Osteocyte (in vitro differentiated cells): ENCODE results near the gene ITGA1. TPM values are rescaled to one million over a fixed set of nuclear protein-coding genes. Genes with fewer than 3 reads are reported as not detected.

Experiments
- DNase-seq: peaks from one replicate; pipeline ENCODE4 v3.0.0; 2021; ENCODE audit warnings: mixed read lengths; ENCODE audit not compliant: unreplicated experiment; ENCODE audit errors: extremely low spot score
- H3K27ac Mint-ChIP-seq: one replicate; pipeline ENCODE4 v1.8.0; 2021; ENCODE audit warnings: mild to moderate bottlenecking, mixed read lengths; ENCODE audit not compliant: unreplicated experiment
- H3K27me3 Mint-ChIP-seq: one replicate; pipeline ENCODE4 v1.8.0; 2021; ENCODE audit warnings: mixed read lengths; ENCODE audit not compliant: unreplicated experiment
- H3K36me3 Mint-ChIP-seq: one replicate; pipeline ENCODE4 v1.8.0; 2021; ENCODE audit warnings: mixed read lengths; ENCODE audit not compliant: unreplicated experiment
- H3K4me1 Mint-ChIP-seq: one replicate; pipeline ENCODE4 v1.8.0; 2021; ENCODE audit warnings: mixed read lengths; ENCODE audit not compliant: unreplicated experiment
- H3K4me3 Mint-ChIP-seq: one replicate; pipeline ENCODE4 v1.8.0; 2021; ENCODE audit warnings: mild to moderate bottlenecking, moderate library complexity, mixed read lengths; ENCODE audit not compliant: unreplicated experiment
- H3K9me3 Mint-ChIP-seq: one replicate; pipeline ENCODE4 v1.8.0; 2021; ENCODE audit warnings: mixed read lengths; ENCODE audit not compliant: unreplicated experiment
- total RNA-seq: library from RNA; stranded (reverse); gene quantifications from 2 replicates; pipeline ENCODE4 v1.2.1, GENCODE V29; 2021
- TF ChIP-seq, protein P1 (sequence below): fragments of 200-600 bp; sonication (generic); IDR thresholded peaks from 2 replicates; pipeline ENCODE4 v1.5.0; 2021; ENCODE audit warnings: antibody characterized with exemption, mild to moderate bottlenecking, moderate library complexity

ITGA1 gene
- total RNA-seq, 1 donor from 2014 or later = 150 TPM

DNA sequence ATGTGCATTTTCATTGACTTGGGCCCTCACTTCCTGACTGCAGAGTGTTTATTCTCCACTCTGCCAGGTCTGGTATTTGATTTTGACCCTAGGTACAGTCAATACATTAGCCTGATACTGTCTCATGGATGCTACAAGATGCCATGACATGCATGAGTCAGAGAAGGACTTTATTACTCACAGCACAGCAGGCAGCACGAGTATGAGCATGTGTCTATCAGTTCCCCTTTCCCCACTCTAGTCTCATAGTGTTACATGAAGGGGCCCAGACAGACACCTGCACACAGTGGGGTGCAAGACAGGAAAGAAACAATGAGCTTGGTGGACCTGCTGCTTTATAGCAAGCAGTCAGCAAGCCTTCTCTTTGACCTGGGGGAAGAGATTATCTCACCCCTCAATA is 221.0 kb downstream of the ITGA1 start:
- no peak for DNase-seq
- H3K27me3 Mint-ChIP-seq = peaks cover 8% of the 10 kb centered on the region
- no peak overlapping the region for H3K27ac Mint-ChIP-seq
- H3K4me1 Mint-ChIP-seq = peaks cover 35% of the 10 kb centered on the region
- TF ChIP-seq, protein P1, sequence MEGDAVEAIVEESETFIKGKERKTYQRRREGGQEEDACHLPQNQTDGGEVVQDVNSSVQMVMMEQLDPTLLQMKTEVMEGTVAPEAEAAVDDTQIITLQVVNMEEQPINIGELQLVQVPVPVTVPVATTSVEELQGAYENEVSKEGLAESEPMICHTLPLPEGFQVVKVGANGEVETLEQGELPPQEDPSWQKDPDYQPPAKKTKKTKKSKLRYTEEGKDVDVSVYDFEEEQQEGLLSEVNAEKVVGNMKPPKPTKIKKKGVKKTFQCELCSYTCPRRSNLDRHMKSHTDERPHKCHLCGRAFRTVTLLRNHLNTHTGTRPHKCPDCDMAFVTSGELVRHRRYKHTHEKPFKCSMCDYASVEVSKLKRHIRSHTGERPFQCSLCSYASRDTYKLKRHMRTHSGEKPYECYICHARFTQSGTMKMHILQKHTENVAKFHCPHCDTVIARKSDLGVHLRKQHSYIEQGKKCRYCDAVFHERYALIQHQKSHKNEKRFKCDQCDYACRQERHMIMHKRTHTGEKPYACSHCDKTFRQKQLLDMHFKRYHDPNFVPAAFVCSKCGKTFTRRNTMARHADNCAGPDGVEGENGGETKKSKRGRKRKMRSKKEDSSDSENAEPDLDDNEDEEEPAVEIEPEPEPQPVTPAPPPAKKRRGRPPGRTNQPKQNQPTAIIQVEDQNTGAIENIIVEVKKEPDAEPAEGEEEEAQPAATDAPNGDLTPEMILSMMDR = no peak
- no peak overlapping the region for H3K4me3 Mint-ChIP-seq
- no peaks in the 10 kb centered on the region for H3K36me3 Mint-ChIP-seq
- peaks cover 7% of the 10 kb centered on the region for H3K9me3 Mint-ChIP-seq

Other genes starting within 250 kb of the ITGA1 start
- gene PELO, start within 50 bp of the ITGA1 start, total RNA-seq = 82.4 and 83.7 TPM in 2 replicates
- gene ITGA2, start 201.4 kb downstream of the ITGA1 start, total RNA-seq = 0.30 and 0.44 TPM in 2 replicates